Lower leg skin (tissue), 3 donors: ENCODE measurements around the gene FGF3.

Experiments
- CTCF ChIP-seq, 3 donors: fragments of 450-650 bp; IDR thresholded peaks; one replicate each; pipeline ENCODE4 v1.5.1; 2016; ENCODE audit warnings: antibody characterized with exemption in 3 of 3, mild to moderate bottlenecking in 3 of 3, moderate library complexity in 2 of 3
- POLR2A ChIP-seq, 2 donors: fragments of 450-650 bp; IDR thresholded peaks; one replicate each; pipeline ENCODE4 v1.6.1; 2016 to 2017; ENCODE audit warnings: antibody characterized with exemption in 2 of 2, mild to moderate bottlenecking in 1 of 2, moderate library complexity in 1 of 2

DNA sequence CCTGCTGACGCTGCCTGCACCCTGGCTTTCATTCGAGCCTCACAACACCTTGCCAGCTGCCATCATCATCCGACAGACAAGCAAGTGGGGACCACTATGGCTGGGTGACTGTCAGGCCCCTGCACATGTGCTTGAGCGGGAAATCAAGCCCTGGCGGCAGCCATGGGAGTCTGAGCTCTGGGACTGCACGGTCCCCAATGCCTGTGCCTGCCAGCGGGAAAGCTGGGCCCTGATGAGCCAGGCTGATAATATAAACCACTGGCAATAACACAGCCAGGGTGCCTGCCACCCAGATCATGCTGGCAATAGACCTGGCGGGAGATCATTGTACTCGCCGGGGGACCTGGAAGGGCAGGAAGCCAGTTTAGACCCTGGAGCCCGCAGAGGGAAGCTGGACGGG lies 2.5 kb downstream of the FGF3 start:
- no peak for TF ChIP-seq POLR2A (IDR thresholded peaks at IDR 0.05)
- no peak for TF ChIP-seq CTCF (IDR thresholded peaks at IDR 0.05)
